Effector memory CD8-positive, alpha-beta T cell (primary cell): ENCODE data around the gene NFYC.
A peak's percentile ranks its signal among the peaks of the same experiment; 100 is the strongest.

Experiments
- ATAC-seq: fragments of 150-1000 bp; cut with Tn5 transposase; replicated peaks from 2 replicates; pipeline ENCODE4 v1.10.0; 2021; ENCODE audit warnings: mild to moderate bottlenecking, moderate library complexity
- DNase-seq, 3 experiments: peaks; one replicate each; pipeline ENCODE4 v3.0.0; 2021
- H3K27ac Mint-ChIP-seq, 2 donors: one replicate each; pipeline ENCODE4 v1.8.0; 2022; ENCODE audit warnings: mild to moderate bottlenecking in 2 of 2, mixed read lengths in 2 of 2, moderate library complexity in 2 of 2
- H3K27me3 Mint-ChIP-seq, 2 donors: one replicate each; pipeline ENCODE4 v1.8.0; 2022; ENCODE audit warnings: mixed read lengths in 2 of 2
- H3K36me3 Mint-ChIP-seq: one replicate; pipeline ENCODE4 v1.8.0; 2022; ENCODE audit warnings: mild to moderate bottlenecking, moderate library complexity, mixed read lengths; ENCODE audit not compliant: insufficient read depth
- H3K4me1 Mint-ChIP-seq, 2 donors: one replicate each; pipeline ENCODE4 v1.8.0; 2022; ENCODE audit warnings: low read depth in 2 of 2, mixed read lengths in 2 of 2
- H3K4me3 Mint-ChIP-seq, 2 donors: one replicate each; pipeline ENCODE4 v1.8.0; 2022; ENCODE audit warnings: mild to moderate bottlenecking in 2 of 2, mixed read lengths in 2 of 2, moderate library complexity in 2 of 2
- H3K9me3 Mint-ChIP-seq, 2 donors: one replicate each; pipeline ENCODE4 v1.8.0; 2022; ENCODE audit warnings: mixed read lengths in 2 of 2

Gene NFYC

GRCh38 chr1:40782371-40782956 is 91.0 kb downstream of the NFYC start:
- Mint-ChIP-seq H3K9me3 (no peaks in the 10 kb centered on the region), H3K27ac (no peak overlapping the region), H3K36me3 (peaks cover 3% of the 10 kb centered on the region), H3K4me3 (peak overlapping the region; percentile 62 to 77), H3K4me1 (peaks cover 5 to 8% of the 10 kb centered on the region in 2 donors), H3K27me3 (peaks cover 39 to 58% of the 10 kb centered on the region in 2 donors)
- DNase-seq (no peak), ATAC-seq (no peak)

- no peak for DNase-seq
- H3K9me3 Mint-ChIP-seq: no peaks in the 10 kb centered on the region
Measured at GRCh38 chr1:40783001-40783905, 91.7 kb downstream of the NFYC start, which contains the start of gene KCNQ4. KCNQ4 (plus strand) TSS chr1:40783787; CDS start chr1:40784094, 307 bp downstream.

GRCh38 chr1:40784141-40784770 is 92.8 kb downstream of the NFYC start:
- no peak for DNase-seq
- Mint-ChIP-seq H3K9me3 (no peaks in the 10 kb centered on the region), H3K27ac (no peak overlapping the region), H3K36me3 (no peaks in the 10 kb centered on the region), H3K4me1 (peaks cover 5 to 8% of the 10 kb centered on the region in 2 donors), H3K4me3 (peak overlapping the region; percentile 72 to 74), H3K27me3 (peaks cover 39 to 61% of the 10 kb centered on the region in 2 donors)
- no peak for ATAC-seq

More at GRCh38 chr1:40783001-40783905, 91.7 kb downstream of the NFYC start, which contains the start of gene KCNQ4:
- Mint-ChIP-seq H3K36me3 (no peaks in the 10 kb centered on the region), H3K4me1 (peaks cover 5 to 8% of the 10 kb centered on the region in 2 donors), H3K4me3 (peak within 1 kb of the TSS; percentile 74 to 77), H3K27me3 (peaks cover 39 to 61% of the 10 kb centered on the region in 2 donors), H3K27ac (no peak within 1 kb of the TSS)
- ATAC-seq: peak; percentile 35

- ATAC-seq (no peak), DNase-seq (no peak)
- Mint-ChIP-seq H3K27ac (no peak overlapping the region), H3K4me3 (peak overlapping the region; percentile 72 to 74), H3K9me3 (no peaks in the 10 kb centered on the region), H3K27me3 (peaks cover 44 to 65% of the 10 kb centered on the region in 2 donors), H3K4me1 (peaks cover 5 to 8% of the 10 kb centered on the region in 2 donors), H3K36me3 (no peaks in the 10 kb centered on the region)
Measured at GRCh38 chr1:40784771-40785151, 93.3 kb downstream of the NFYC start.

- Mint-ChIP-seq H3K27ac (no peak overlapping the region), H3K9me3 (no peaks in the 10 kb centered on the region), H3K4me1 (peaks cover 5 to 8% of the 10 kb centered on the region in 2 donors), H3K4me3 (peak overlapping the region; percentile 72 to 74), H3K36me3 (no peaks in the 10 kb centered on the region), H3K27me3 (peaks cover 44 to 72% of the 10 kb centered on the region in 2 donors)
- ATAC-seq: no peak
- DNase-seq: no peak
Measured at GRCh38 chr1:40785446-40785845, 93.9 kb downstream of the NFYC start.

- Mint-ChIP-seq H3K4me3 (no peak overlapping the region), H3K27me3 (peaks cover 43 to 72% of the 10 kb centered on the region in 2 donors), H3K27ac (no peak overlapping the region), H3K4me1 (peaks cover 5 to 6% of the 10 kb centered on the region in 2 donors), H3K9me3 (no peaks in the 10 kb centered on the region), H3K36me3 (no peaks in the 10 kb centered on the region)
- no peak for ATAC-seq
- no peak for DNase-seq
Measured at GRCh38 chr1:40786171-40786994, 94.9 kb downstream of the NFYC start.

- Mint-ChIP-seq H3K4me1 (peaks cover 5 to 6% of the 10 kb centered on the region in 2 donors), H3K27ac (no peak overlapping the region), H3K4me3 (no peak overlapping the region), H3K36me3 (no peaks in the 10 kb centered on the region), H3K27me3 (peaks cover 35 to 69% of the 10 kb centered on the region in 2 donors), H3K9me3 (no peaks in the 10 kb centered on the region)
- ATAC-seq (no peak), DNase-seq (no peak)
Measured at GRCh38 chr1:40786995-40787705, 95.6 kb downstream of the NFYC start.

GRCh38 chr1:40787737-40788560 is 96.4 kb downstream of the NFYC start:
- Mint-ChIP-seq H3K36me3 (no peaks in the 10 kb centered on the region), H3K9me3 (no peaks in the 10 kb centered on the region), H3K4me1 (peaks cover 5 to 6% of the 10 kb centered on the region in 2 donors), H3K4me3 (no peak overlapping the region), H3K27me3 (peaks cover 27 to 61% of the 10 kb centered on the region in 2 donors), H3K27ac (no peak overlapping the region)
- DNase-seq: no peak
- ATAC-seq: no peak

GRCh38 chr1:40788561-40789341 is 97.2 kb downstream of the NFYC start:
- ATAC-seq: no peak
- H3K27me3 Mint-ChIP-seq: peaks cover 21 to 61% of the 10 kb centered on the region in 2 donors

GRCh38 chr1:40789342-40789598 is 97.8 kb downstream of the NFYC start:
- peaks cover 20 to 61% of the 10 kb centered on the region in 2 donors for H3K27me3 Mint-ChIP-seq
- no peaks in the 10 kb centered on the region for H3K9me3 Mint-ChIP-seq
- no peak for DNase-seq
- H3K4me1 Mint-ChIP-seq: peaks cover 0 to 3% of the 10 kb centered on the region in 2 donors
- ATAC-seq: no peak
- H3K4me3 Mint-ChIP-seq: no peak overlapping the region
- no peaks in the 10 kb centered on the region for H3K36me3 Mint-ChIP-seq
- H3K27ac Mint-ChIP-seq: no peak overlapping the region

More at GRCh38 chr1:40788561-40789341, 97.2 kb downstream of the NFYC start:
- Mint-ChIP-seq H3K4me3 (no peak overlapping the region), H3K27ac (no peak overlapping the region), H3K36me3 (no peaks in the 10 kb centered on the region), H3K9me3 (no peaks in the 10 kb centered on the region), H3K4me1 (peaks cover 0 to 3% of the 10 kb centered on the region in 2 donors)
- no peak for DNase-seq

- ATAC-seq: no peak
- Mint-ChIP-seq H3K9me3 (no peaks in the 10 kb centered on the region), H3K27ac (no peak overlapping the region), H3K27me3 (peaks cover 14 to 56% of the 10 kb centered on the region in 2 donors), H3K36me3 (no peaks in the 10 kb centered on the region), H3K4me3 (no peak overlapping the region), H3K4me1 (no peaks in the 10 kb centered on the region)
- DNase-seq: no peak
Measured at GRCh38 chr1:40789661-40790430, 98.3 kb downstream of the NFYC start.
